GM12878 (cell line): ENCODE data around the gene TGFBR1.

Experiments
- CTCF ChIP-seq, 3 experiments: IDR thresholded peaks in 2 of 3; conservative IDR thresholded peaks in 1 of 3; 2 replicates each; pipeline ENCODE4 v1.5.1; 2011; ENCODE audit warnings: low read depth in 3 of 3, low read length in 3 of 3, mild to moderate bottlenecking in 3 of 3, control low read depth in 2 of 3, moderate library complexity in 2 of 3, inconsistent platforms in 1 of 3, mixed read lengths in 1 of 3; ENCODE audit not compliant: control insufficient read depth in 2 of 3, insufficient read depth in 1 of 3; ENCODE audit errors: extremely low read depth in 1 of 3
- KDM1A ChIP-seq: fragments of 200-600 bp; sonication (generic); IDR thresholded peaks from 2 replicates; pipeline ENCODE4 v1.6.1; 2016; ENCODE audit warnings: borderline replicate concordance
- POLR2A ChIP-seq: IDR thresholded peaks from 2 replicates; pipeline ENCODE4 v1.6.1; 2011; ENCODE audit warnings: low read depth, mild to moderate bottlenecking, low read length
- POLR2AphosphoS5 ChIP-seq: IDR thresholded peaks from 2 replicates; pipeline ENCODE4 v1.6.1; 2011; ENCODE audit warnings: mild to moderate bottlenecking, low read length, inconsistent platforms
- RAD51 ChIP-seq: fragments of 450-650 bp; IDR thresholded peaks from 2 replicates; pipeline ENCODE4 v1.6.1; 2016; ENCODE audit warnings: moderate library complexity, mild to moderate bottlenecking, inconsistent platforms
- SPI1 ChIP-seq: IDR thresholded peaks from 2 replicates; pipeline ENCODE4 v1.6.1; 2011; ENCODE audit warnings: low read depth, mild to moderate bottlenecking, low read length, moderate library complexity, borderline replicate concordance; ENCODE audit not compliant: insufficient read depth
- ZBTB4 ChIP-seq: fragments of 450-650 bp; formaldehyde crosslinking; IDR thresholded peaks from 2 replicates; pipeline ENCODE4 v1.4.0; 2022; ENCODE audit warnings: mild to moderate bottlenecking, moderate library complexity

GRCh38 chr9:99141849-99142248, 36.9 kb downstream of the TGFBR1 start:
- TF ChIP-seq POLR2A (no peak), POLR2AphosphoS5 (no peak), SPI1 (no peak), CTCF (IDR thresholded peaks at IDR 0.05 in 2 of 3, conservative IDR thresholded peaks at IDR 0.05 in 1 of 3; ENCODE audit: control insufficient read depth in 2 of 3, extremely low read depth in 1 of 3, insufficient read depth in 1 of 3, low read depth in 3 of 3, low read length in 3 of 3) (no peak), KDM1A (no peak), RAD51 (no peak), ZBTB4 (CRISPR knock-in tag) (no peak)
